Measurements from ENCODE around the gene GPR148. TPM values are rescaled to one million over a fixed set of nuclear protein-coding genes. Genes with fewer than 3 reads are reported as not detected.
"Not testable (repeated sequence)": the region's sequence is repeated elsewhere in the genome, so short reads cannot be mapped to it uniquely, and the experiment has no call there.

Gene GPR148
- total and polyA plus RNA-seq, 9 donors = not detected

DNA sequence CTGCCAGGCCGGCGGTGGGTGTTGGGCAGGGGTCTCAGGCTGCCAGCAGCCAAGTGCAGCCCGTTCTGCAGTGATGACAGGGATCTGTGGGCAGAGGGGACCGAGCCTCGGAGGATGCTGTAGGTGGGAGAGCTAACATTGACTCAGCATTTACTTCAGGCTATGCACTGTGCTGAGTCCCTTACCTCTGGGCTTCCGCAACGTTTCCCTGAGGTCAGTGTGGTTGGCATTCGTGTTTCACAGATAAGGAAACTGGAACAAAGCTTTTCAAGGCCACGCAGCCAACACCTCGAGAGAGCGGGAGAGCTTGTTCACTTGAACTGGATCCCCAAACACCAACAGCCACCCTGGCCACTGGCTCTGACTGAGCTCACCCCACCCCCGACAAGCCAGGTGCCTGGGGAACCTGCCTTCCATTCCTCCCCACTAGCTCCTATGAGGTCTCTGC lies 839 bp upstream of the GPR148 start:
- TF ChIP-seq, protein P1, sequence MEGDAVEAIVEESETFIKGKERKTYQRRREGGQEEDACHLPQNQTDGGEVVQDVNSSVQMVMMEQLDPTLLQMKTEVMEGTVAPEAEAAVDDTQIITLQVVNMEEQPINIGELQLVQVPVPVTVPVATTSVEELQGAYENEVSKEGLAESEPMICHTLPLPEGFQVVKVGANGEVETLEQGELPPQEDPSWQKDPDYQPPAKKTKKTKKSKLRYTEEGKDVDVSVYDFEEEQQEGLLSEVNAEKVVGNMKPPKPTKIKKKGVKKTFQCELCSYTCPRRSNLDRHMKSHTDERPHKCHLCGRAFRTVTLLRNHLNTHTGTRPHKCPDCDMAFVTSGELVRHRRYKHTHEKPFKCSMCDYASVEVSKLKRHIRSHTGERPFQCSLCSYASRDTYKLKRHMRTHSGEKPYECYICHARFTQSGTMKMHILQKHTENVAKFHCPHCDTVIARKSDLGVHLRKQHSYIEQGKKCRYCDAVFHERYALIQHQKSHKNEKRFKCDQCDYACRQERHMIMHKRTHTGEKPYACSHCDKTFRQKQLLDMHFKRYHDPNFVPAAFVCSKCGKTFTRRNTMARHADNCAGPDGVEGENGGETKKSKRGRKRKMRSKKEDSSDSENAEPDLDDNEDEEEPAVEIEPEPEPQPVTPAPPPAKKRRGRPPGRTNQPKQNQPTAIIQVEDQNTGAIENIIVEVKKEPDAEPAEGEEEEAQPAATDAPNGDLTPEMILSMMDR (IDR thresholded peaks at IDR 0.05) = no peak
- TF ChIP-seq POLR2A (IDR thresholded peaks at IDR 0.05) = no peak
- no peak for TF ChIP-seq EP300 (IDR thresholded peaks at IDR 0.05)
- Histone ChIP-seq H3K27ac (no peak overlapping the region), H3K4me3 (peak overlapping the region; percentile 41), H3K9me3 (no peaks in the 10 kb centered on the region), H3K4me1 (ENCODE audit: insufficient read depth) (peaks cover 1% of the 10 kb centered on the region), H3K36me3 (no peaks in the 10 kb centered on the region), H3K27me3 (no peaks in the 10 kb centered on the region)
- DNase-seq = no peak
- intact Hi-C loops (cut with DNase I) = no loop called here
- WGBS, 3 donors = 10 to 12% (median 11%) methylated on average over 12 of the region's 12 CpGs

DNA sequence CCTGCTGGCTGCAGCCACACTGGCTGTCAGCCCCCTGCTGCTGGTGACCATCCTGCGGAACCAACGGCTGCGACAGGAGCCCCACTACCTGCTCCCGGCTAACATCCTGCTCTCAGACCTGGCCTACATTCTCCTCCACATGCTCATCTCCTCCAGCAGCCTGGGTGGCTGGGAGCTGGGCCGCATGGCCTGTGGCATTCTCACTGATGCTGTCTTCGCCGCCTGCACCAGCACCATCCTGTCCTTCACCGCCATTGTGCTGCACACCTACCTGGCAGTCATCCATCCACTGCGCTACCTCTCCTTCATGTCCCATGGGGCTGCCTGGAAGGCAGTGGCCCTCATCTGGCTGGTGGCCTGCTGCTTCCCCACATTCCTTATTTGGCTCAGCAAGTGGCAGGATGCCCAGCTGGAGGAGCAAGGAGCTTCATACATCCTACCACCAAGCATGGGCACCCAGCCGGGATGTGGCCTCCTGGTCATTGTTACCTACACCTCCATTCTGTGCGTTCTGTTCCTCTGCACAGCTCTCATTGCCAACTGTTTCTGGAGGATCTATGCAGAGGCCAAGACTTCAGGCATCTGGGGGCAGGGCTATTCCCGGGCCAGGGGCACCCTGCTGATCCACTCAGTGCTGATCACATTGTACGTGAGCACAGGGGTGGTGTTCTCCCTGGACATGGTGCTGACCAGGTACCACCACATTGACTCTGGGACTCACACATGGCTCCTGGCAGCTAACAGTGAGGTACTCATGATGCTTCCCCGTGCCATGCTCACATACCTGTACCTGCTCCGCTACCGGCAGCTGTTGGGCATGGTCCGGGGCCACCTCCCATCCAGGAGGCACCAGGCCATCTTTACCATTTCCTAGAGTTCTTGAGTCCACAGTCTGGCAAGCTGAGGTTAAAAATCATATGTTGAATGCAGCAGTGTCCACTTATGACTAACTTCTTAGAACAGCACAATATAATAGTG lies 741 bp downstream of the GPR148 start:
- Histone ChIP-seq H3K4me1 (ENCODE audit: insufficient read depth) (peaks cover 1% of the 10 kb centered on the region), H3K36me3 (no peaks in the 10 kb centered on the region), H3K27ac (no peak overlapping the region), H3K9me3 (no peaks in the 10 kb centered on the region), H3K4me3 (no peak overlapping the region), H3K27me3 (no peaks in the 10 kb centered on the region)
- WGBS, 3 donors = 87 to 90% (median 89%) methylated on average over 17 of the region's 17 CpGs
- TF ChIP-seq, protein P1 (IDR thresholded peaks at IDR 0.05) = no peak
- TF ChIP-seq EP300 (IDR thresholded peaks at IDR 0.05) (no peak), POLR2A (IDR thresholded peaks at IDR 0.05) (no peak)
- no peak for DNase-seq
- intact Hi-C loops (cut with DNase I) = no loop called here

DNA sequence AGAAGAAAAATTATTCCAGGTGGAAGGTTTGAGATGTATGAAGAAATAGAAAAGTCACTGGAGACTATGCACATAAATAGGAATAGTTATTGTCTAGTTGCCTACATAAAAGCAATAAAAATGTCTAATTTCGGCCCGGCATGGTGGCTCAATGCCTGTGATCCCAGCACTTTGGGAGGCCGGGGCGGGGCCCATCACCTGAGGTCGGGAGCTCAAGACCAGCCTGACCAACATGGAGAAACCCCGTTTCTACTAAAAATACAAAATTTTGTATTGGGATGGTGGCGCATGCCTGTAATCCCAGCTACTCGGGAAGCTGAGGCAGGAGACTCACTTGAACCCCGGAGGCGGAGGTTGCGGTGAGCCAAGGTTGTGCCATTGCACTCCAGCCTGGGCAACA lies 3.4 kb downstream of the GPR148 start:
- H3K4me1 ChIP-seq (ENCODE audit: insufficient read depth); H3K4me3 ChIP-seq; H3K27ac ChIP-seq; H3K36me3 ChIP-seq; intact Hi-C loops (cut with DNase I); H3K27me3 ChIP-seq; H3K9me3 ChIP-seq; DNase-seq: not testable (repeated sequence)
- WGBS, 3 donors = 86 to 91% (median 90%) methylated on average over 11 of the region's 11 CpGs

DNA sequence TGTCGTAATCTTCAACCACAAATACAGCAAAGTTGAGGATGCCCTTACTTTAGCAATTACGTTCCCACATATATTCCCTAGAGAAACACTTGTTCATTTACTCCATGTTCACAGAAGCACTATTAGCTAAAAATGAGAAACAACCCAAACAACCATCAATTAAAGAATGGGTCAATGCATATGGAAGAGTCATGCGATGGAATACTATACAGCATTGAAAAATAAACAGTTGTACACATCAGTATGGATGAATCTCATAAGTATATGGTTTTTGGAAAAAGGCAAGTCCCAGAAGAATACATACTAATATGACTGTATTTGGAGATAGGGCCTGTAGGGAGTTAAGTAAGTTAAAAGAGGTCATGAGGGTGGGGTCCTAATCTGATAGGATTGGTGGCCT lies 6.3 kb downstream of the GPR148 start:
- Histone ChIP-seq H3K36me3 (no peaks in the 10 kb centered on the region), H3K27me3 (no peaks in the 10 kb centered on the region), H3K4me1 (ENCODE audit: insufficient read depth) (no peaks in the 10 kb centered on the region), H3K4me3 (no peak overlapping the region), H3K27ac (no peak overlapping the region), H3K9me3 (no peaks in the 10 kb centered on the region)
- intact Hi-C loops (cut with DNase I) = no loop called here
- 93 to 98% (median 95%) methylated on average over 3 of the region's 3 CpGs for WGBS, 3 donors
- DNase-seq = no peak
- TF ChIP-seq, protein P1 (IDR thresholded peaks at IDR 0.05) = no peak
- TF ChIP-seq EP300 (IDR thresholded peaks at IDR 0.05) (no peak), POLR2A (IDR thresholded peaks at IDR 0.05) (no peak)

DNA sequence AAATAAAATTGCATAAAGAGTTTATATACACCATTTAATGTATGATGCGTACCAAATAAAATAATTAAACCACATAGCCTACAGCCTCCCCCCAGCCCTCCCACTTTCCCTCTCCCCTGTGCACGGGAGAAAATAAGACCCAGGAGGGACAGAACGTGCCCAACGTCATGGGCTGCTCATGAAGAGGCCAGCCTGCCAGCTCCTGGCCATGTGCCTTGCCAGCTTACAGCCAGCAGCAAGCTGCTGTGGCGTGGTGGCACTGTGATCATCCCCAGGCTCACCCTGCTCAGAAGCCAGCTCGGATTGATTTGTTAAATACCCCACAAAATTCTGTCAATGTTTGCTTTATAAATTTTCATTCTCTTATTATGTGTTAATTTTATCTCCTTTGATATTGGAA lies 7.6 kb downstream of the GPR148 start:
- intact Hi-C loops (cut with DNase I) = no loop called here
- no peaks in the 10 kb centered on the region for H3K9me3 ChIP-seq
- no peak overlapping the region for H3K27ac ChIP-seq
- TF ChIP-seq, protein P1 (IDR thresholded peaks at IDR 0.05) = no peak
- TF ChIP-seq POLR2A (IDR thresholded peaks at IDR 0.05) = no peak
- TF ChIP-seq EP300 (IDR thresholded peaks at IDR 0.05) = no peak
- 75 to 76% (median 76%) methylated on average over 6 of the region's 6 CpGs for WGBS, 3 donors
- H3K36me3 ChIP-seq = no peaks in the 10 kb centered on the region
- H3K4me3 ChIP-seq = no peak overlapping the region
- H3K27me3 ChIP-seq = no peaks in the 10 kb centered on the region
- DNase-seq = no peak
- H3K4me1 ChIP-seq (ENCODE audit: insufficient read depth) = no peaks in the 10 kb centered on the region
